Upper lobe of left lung (tissue), 4 donors: ENCODE data around the gene ATXN7L3.

Source experiments
- POLR2A ChIP-seq, 4 donors: fragments of 450-650 bp; IDR thresholded peaks; one replicate each; pipeline ENCODE4 v1.5.1; 2016 to 2017; ENCODE audit warnings: antibody characterized with exemption in 4 of 4, mild to moderate bottlenecking in 2 of 4
- TF ChIP-seq, protein P1 (sequence below), 6 experiments: fragments of 450-650 bp in 4 of 6; fragments of 200-600 bp in 2 of 6; sonication (generic) in 2 of 6; IDR thresholded peaks; one replicate each; pipeline ENCODE4 v1.5.1; 2016 to 2019; ENCODE audit warnings: antibody characterized with exemption in 6 of 6

DNA sequence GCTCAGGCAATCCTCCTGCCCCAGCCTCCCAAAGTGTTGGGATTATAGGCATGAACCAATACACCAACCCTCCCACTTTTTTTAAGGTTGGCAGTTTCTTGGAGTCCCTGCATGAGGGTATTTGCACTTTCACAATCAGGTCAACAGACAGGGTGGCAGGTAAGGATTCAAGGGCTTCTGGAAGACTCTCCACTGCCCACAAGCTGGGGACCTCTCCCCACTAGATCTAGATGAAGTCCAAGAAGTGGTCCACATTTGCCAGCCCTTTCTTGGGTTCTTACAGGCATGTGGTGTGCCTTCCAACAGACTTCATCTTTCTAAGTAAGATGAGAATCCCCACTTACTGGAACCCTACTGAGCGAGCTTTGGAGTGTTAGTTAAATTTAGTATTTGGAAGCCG, 25.3 kb downstream of the ATXN7L3 start:
- TF ChIP-seq, protein P1, sequence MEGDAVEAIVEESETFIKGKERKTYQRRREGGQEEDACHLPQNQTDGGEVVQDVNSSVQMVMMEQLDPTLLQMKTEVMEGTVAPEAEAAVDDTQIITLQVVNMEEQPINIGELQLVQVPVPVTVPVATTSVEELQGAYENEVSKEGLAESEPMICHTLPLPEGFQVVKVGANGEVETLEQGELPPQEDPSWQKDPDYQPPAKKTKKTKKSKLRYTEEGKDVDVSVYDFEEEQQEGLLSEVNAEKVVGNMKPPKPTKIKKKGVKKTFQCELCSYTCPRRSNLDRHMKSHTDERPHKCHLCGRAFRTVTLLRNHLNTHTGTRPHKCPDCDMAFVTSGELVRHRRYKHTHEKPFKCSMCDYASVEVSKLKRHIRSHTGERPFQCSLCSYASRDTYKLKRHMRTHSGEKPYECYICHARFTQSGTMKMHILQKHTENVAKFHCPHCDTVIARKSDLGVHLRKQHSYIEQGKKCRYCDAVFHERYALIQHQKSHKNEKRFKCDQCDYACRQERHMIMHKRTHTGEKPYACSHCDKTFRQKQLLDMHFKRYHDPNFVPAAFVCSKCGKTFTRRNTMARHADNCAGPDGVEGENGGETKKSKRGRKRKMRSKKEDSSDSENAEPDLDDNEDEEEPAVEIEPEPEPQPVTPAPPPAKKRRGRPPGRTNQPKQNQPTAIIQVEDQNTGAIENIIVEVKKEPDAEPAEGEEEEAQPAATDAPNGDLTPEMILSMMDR (IDR thresholded peaks at IDR 0.05): no peak
- TF ChIP-seq POLR2A (IDR thresholded peaks at IDR 0.05): no peak
